CD14-positive monocyte (primary cell): Measurements from ENCODE around the gene AANAT. TPM values are rescaled to one million over a fixed set of nuclear protein-coding genes. Genes with fewer than 3 reads are reported as not detected.

Experiments
- DNase-seq, 3 donors: peaks; one replicate each; pipeline ENCODE4 v3.0.0-alpha.2; 2011 to 2022
- H2AFZ ChIP-seq: 2 replicates; pipeline ENCODE4 v1.6.0; 2012; ENCODE audit warnings: mild to moderate bottlenecking, low read depth, low read length, inconsistent platforms; ENCODE audit not compliant: insufficient read depth, poor library complexity, severe bottlenecking
- H3K27ac ChIP-seq, 2 donors: 1 replicate in 1 of 2; 2 replicates in 1 of 2; pipeline ENCODE4 v1.5.1; 2012 to 2013; ENCODE audit warnings: low read length in 2 of 2, control low read depth in 1 of 2, inconsistent platforms in 1 of 2, low read depth in 1 of 2, mild to moderate bottlenecking in 1 of 2
- H3K27me3 ChIP-seq, 2 donors: one replicate each; pipeline versions ENCODE4 v1.6.0 to v1.6.1; 2011 to 2013; ENCODE audit warnings: low read length in 2 of 2; ENCODE audit not compliant: control insufficient read depth in 2 of 2, insufficient read depth in 2 of 2
- H3K36me3 ChIP-seq, 2 donors: replicated peaks in 1 of 2; 1 replicate in 1 of 2; 2 replicates in 1 of 2; pipeline versions ENCODE4 v1.5.1 to v1.6.1; 2012 to 2013; ENCODE audit warnings: low read length in 2 of 2, control low read depth in 1 of 2, inconsistent platforms in 1 of 2, mild to moderate bottlenecking in 1 of 2; ENCODE audit not compliant: insufficient read depth in 2 of 2, control insufficient read depth in 1 of 2
- H3K4me1 ChIP-seq, 2 donors: 1 replicate in 1 of 2; 2 replicates in 1 of 2; pipeline versions ENCODE4 v1.5.1 to v1.6.1; 2012 to 2013; ENCODE audit warnings: low read length in 2 of 2, control low read depth in 1 of 2, inconsistent platforms in 1 of 2, mild to moderate bottlenecking in 1 of 2, moderate library complexity in 1 of 2; ENCODE audit not compliant: insufficient read depth in 2 of 2, control insufficient read depth in 1 of 2
- H3K4me2 ChIP-seq: replicated peaks from 2 replicates; pipeline ENCODE3; 2012; ENCODE audit warnings: low read length, moderate library complexity, mild to moderate bottlenecking; ENCODE audit not compliant: poor library complexity, severe bottlenecking; ENCODE audit errors: extremely low read depth
- H3K4me3 ChIP-seq, 3 experiments: fragments of 200-600 bp in 1 of 3; sonication (generic) in 1 of 3; replicated peaks in 1 of 3; 1 replicate in 2 of 3; 2 replicates in 1 of 3; pipeline ENCODE4 v1.5.1; 2011 to 2013; ENCODE audit warnings: low read length in 3 of 3, mild to moderate bottlenecking in 3 of 3, control low read depth in 2 of 3, low read depth in 2 of 3, inconsistent platforms in 1 of 3, moderate library complexity in 1 of 3
- H3K79me2 ChIP-seq: 2 replicates; pipeline ENCODE4 v1.6.0; 2012; ENCODE audit warnings: mild to moderate bottlenecking, control low read depth, inconsistent platforms, low read length, moderate library complexity; ENCODE audit not compliant: insufficient read depth
- H3K9ac ChIP-seq: 2 replicates; pipeline ENCODE4 v1.6.0; 2017; ENCODE audit warnings: low read length, mild to moderate bottlenecking; ENCODE audit not compliant: insufficient read depth, poor library complexity, severe bottlenecking
- H3K9me3 ChIP-seq, 2 donors: replicated peaks in 1 of 2; 1 replicate in 1 of 2; 2 replicates in 1 of 2; pipeline versions ENCODE4 v1.5.1 to v1.6.1; 2012 to 2013; ENCODE audit warnings: low read length in 2 of 2, control low read depth in 1 of 2; ENCODE audit not compliant: control insufficient read depth in 1 of 2, insufficient read depth in 1 of 2
- H4K20me1 ChIP-seq: 2 replicates; pipeline ENCODE4 v1.6.0; 2012; ENCODE audit warnings: mild to moderate bottlenecking, low read length, control low read depth, moderate library complexity; ENCODE audit not compliant: insufficient read depth
- H3K27ac Mint-ChIP-seq, 7 donors: one replicate each; pipeline ENCODE4 v1.8.0; 2020; ENCODE audit warnings: mild to moderate bottlenecking in 7 of 7, mixed read lengths in 7 of 7, moderate library complexity in 6 of 7, inconsistent platforms in 2 of 7
- H3K27me3 Mint-ChIP-seq, 3 donors: one replicate each; pipeline ENCODE4 v1.8.0; 2021 to 2022; ENCODE audit warnings: low read depth in 3 of 3, mild to moderate bottlenecking in 3 of 3, mixed read lengths in 3 of 3, moderate library complexity in 3 of 3, inconsistent platforms in 1 of 3
- H3K36me3 Mint-ChIP-seq, 2 donors: one replicate each; pipeline ENCODE4 v1.8.0; 2020; ENCODE audit warnings: mixed read lengths in 2 of 2, inconsistent platforms in 1 of 2, mild to moderate bottlenecking in 1 of 2
- H3K4me1 Mint-ChIP-seq: one replicate; pipeline ENCODE4 v1.8.0; 2020; ENCODE audit warnings: mild to moderate bottlenecking, mixed read lengths
- H3K4me3 Mint-ChIP-seq, 2 donors: one replicate each; pipeline ENCODE4 v1.8.0; 2020; ENCODE audit warnings: mild to moderate bottlenecking in 2 of 2, mixed read lengths in 2 of 2, moderate library complexity in 1 of 2
- H3K9me3 Mint-ChIP-seq, 7 donors: one replicate each; pipeline ENCODE4 v1.8.0; 2020 to 2022; ENCODE audit warnings: mixed read lengths in 7 of 7, mild to moderate bottlenecking in 6 of 7, moderate library complexity in 6 of 7, inconsistent platforms in 2 of 7
- whole genome bisulfite sequencing: methylation state at CpG from one replicate; pipeline ENCODE4 v1.1.5; 2013; ENCODE audit warnings: missing lambda C conversion rate; ENCODE audit not compliant: insufficient coverage; 5-methylcytosine and 5-hydroxymethylcytosine counted together
- intact Hi-C, 2 donors: fragments of 100-400 bp; cut with micrococcal nuclease; formaldehyde crosslinking; loops; one replicate each; pipeline versions ENCODE4 v1.15.0 to v1.15.1; 2023
- polyA plus RNA-seq, 3 donors: library from polyadenylated mRNA; depleted of rRNA in 1 of 3; unstranded in 2 of 3; stranded (reverse) in 1 of 3; fragments of 300-500 nt in 2 of 3; fragments of >200 nt in 1 of 3; fragmentation: Illumina TruSeq in 2 of 3; gene quantifications; 1 replicate in 2 of 3; 2 replicates in 1 of 3; pipeline ENCODE4 v1.2.3, GENCODE V29; 2012 to 2021
- TF ChIP-seq, protein P1 (sequence below): fragments of 200-600 bp; IDR thresholded peaks from one replicate; pipeline ENCODE4 v1.8.0; 2022; ENCODE audit warnings: antibody characterized with exemption, mild to moderate bottlenecking

AANAT gene
- polyA plus RNA-seq, 3 donors, result not detected

DNA sequence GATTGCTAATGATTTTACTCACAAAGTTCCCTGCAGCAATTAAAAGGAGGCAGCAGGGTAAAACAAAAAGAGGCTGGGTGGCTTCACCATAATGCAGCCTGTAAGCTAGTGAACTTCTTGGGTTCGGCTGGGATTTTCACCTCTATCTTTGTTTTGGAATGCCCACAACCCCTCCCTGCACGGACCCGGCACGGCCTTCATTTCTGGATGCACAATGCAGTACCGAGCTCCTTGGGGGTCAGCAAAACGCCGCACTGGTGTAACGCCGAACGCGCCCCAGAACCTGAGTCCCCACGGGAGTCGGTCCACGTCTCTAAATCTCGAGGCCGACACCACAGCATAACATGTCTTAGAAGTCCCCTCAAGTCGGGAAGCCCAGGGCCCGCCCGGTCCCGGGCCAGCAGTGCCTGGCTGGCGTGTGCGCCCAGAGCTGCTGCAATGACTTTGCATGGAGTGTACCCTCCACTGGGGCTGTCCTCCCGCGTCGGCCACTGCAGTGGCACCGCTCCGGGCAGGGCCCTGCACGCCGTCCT is 15.2 kb upstream of the AANAT start:
- H3K4me1 Mint-ChIP-seq, result peaks cover 25% of the 10 kb centered on the region
- DNase-seq, result peak in 2 of 3 donors; percentile 14 to 46

DNA sequence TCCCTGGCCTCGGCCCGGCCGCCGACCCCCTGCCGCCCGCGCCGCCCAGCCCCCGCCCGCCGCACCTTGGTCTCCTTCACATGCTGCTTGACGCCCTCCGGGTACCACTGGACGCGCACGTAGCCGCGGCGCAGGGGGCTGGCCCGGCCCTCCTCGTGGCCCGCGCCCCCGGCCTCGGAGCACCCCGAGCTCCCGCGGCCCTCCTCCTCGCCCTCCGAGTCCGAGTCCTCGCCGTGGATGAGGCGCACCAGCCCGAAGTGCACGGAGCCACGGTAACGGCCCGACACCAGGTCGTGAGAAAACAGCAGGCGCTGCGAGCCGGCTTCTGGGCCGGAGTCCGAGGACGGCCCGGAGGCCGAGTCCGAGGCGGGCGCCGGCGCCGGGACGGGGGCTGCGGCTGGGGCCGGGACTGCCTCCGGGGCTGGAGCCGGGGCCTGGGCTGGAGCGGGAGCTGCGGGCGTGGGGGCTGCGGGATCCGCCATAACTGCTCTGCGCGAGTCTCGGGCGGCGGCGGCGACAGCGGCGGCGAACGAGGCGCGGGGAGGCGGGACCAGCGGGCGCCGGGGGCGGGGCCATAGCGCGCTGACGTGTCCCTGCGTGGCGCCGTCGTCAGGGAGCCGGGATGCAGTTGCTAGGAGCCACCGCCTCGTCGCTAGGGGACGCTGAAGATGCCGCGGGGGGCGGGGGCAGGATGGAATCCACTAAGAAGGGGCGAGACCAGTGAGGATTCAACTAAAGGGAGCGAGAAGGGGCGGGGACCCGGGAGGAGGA is 14.6 kb upstream of the AANAT start, which contains the start of gene UBE2O:
Gene UBE2O (minus strand): TSS at position 493 of the 771 bp plus-strand sequence. CDS start 11 bp downstream, at position 482.
- H3K27ac Mint-ChIP-seq, result peak within 1 kb of the TSS; percentile 46 to 91 (median 73)
- WGBS, result under 1% methylated on average over 97 of the region's 101 CpGs
- no peaks in the 10 kb centered on the region for H3K9me3 ChIP-seq
- peak within 1 kb of the TSS; percentile 92 for H3K4me2 ChIP-seq
- H3K79me2 ChIP-seq, result peaks cover 50% of the 10 kb centered on the region
- peaks cover 41% of the 10 kb centered on the region for H4K20me1 ChIP-seq
- no peaks in the 10 kb centered on the region for H3K27me3 ChIP-seq
- H3K4me1 Mint-ChIP-seq, result peaks cover 19% of the 10 kb centered on the region
- peaks cover 1 to 4% (median 4%) of the 10 kb centered on the region in 3 donors for H3K27me3 Mint-ChIP-seq
- peak within 1 kb of the TSS; percentile 97 for H2AFZ ChIP-seq
- TF ChIP-seq, protein P1, sequence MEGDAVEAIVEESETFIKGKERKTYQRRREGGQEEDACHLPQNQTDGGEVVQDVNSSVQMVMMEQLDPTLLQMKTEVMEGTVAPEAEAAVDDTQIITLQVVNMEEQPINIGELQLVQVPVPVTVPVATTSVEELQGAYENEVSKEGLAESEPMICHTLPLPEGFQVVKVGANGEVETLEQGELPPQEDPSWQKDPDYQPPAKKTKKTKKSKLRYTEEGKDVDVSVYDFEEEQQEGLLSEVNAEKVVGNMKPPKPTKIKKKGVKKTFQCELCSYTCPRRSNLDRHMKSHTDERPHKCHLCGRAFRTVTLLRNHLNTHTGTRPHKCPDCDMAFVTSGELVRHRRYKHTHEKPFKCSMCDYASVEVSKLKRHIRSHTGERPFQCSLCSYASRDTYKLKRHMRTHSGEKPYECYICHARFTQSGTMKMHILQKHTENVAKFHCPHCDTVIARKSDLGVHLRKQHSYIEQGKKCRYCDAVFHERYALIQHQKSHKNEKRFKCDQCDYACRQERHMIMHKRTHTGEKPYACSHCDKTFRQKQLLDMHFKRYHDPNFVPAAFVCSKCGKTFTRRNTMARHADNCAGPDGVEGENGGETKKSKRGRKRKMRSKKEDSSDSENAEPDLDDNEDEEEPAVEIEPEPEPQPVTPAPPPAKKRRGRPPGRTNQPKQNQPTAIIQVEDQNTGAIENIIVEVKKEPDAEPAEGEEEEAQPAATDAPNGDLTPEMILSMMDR, result peak; percentile 39
- no peaks in the 10 kb centered on the region for H3K36me3 ChIP-seq
- H3K4me3 ChIP-seq, result peak within 1 kb of the TSS; percentile 32 to 81 (median 77)
- peak; percentile 86 to 90 (median 87) for DNase-seq
- peak within 1 kb of the TSS; percentile 80 to 89 for H3K4me3 Mint-ChIP-seq
- intact Hi-C loops, result no loop called here
- H3K4me1 ChIP-seq, result peaks cover 10 to 17% of the 10 kb centered on the region in 2 donors
- H3K9ac ChIP-seq, result peak within 1 kb of the TSS; percentile 74
- H3K36me3 Mint-ChIP-seq, result peaks cover 2 to 4% of the 10 kb centered on the region in 2 donors
- H3K27ac ChIP-seq, result peak within 1 kb of the TSS in 1 of 2 donors; percentile 55
- H3K9me3 Mint-ChIP-seq, result peaks cover 0 to 2% (median 0%) of the 10 kb centered on the region in 7 donors

More for the DNA sequence above, 15.2 kb upstream of the AANAT start:
- peak overlapping the region; percentile 92 for H3K4me2 ChIP-seq
- H3K9me3 ChIP-seq, result no peaks in the 10 kb centered on the region
- H3K4me3 ChIP-seq, result peak overlapping the region; percentile 26 to 81 (median 32)
- peak overlapping the region in 5 of 7 donors; percentile 43 to 55 (median 46) for H3K27ac Mint-ChIP-seq
- no peaks in the 10 kb centered on the region for H3K27me3 ChIP-seq
- H3K4me1 ChIP-seq, result peaks cover 10 to 17% of the 10 kb centered on the region in 2 donors
- H3K36me3 Mint-ChIP-seq, result peaks cover 2 to 5% of the 10 kb centered on the region in 2 donors
- H3K9me3 Mint-ChIP-seq, result peaks cover 0 to 2% (median 0%) of the 10 kb centered on the region in 7 donors
- peak overlapping the region; percentile 74 for H3K9ac ChIP-seq
- peaks cover 1 to 4% (median 4%) of the 10 kb centered on the region in 3 donors for H3K27me3 Mint-ChIP-seq
- TF ChIP-seq, protein P1, result no peak
- under 1% methylated on average over 29 of the region's 29 CpGs for WGBS
- H3K27ac ChIP-seq, result no peak overlapping the region
- H2AFZ ChIP-seq, result peak overlapping the region; percentile 97
- H3K36me3 ChIP-seq, result no peaks in the 10 kb centered on the region
- peaks cover 47% of the 10 kb centered on the region for H4K20me1 ChIP-seq
- H3K4me3 Mint-ChIP-seq, result peak overlapping the region; percentile 80 to 89
- intact Hi-C loops, result no loop called here
- peaks cover 53% of the 10 kb centered on the region for H3K79me2 ChIP-seq
